Esophagus squamous epithelium (tissue), 5 donors: ENCODE results near the gene TRIM72. TPM values are rescaled to one million over a fixed set of nuclear protein-coding genes. Genes with fewer than 3 reads are reported as not detected.
"Not testable (repeated sequence)": the region's sequence is repeated elsewhere in the genome, so short reads cannot be mapped to it uniquely, and the experiment has no call there.

Experiments used
- DNase-seq: peaks from one replicate; lab custom pipeline; 2025; lab: John Stamatoyannopoulos, UW
- H3K27ac ChIP-seq, 4 donors: fragments of 200-600 bp; sonication (generic); one replicate each; pipeline ENCODE4 v1.5.1; 2016 to 2019; ENCODE audit warnings: mild to moderate bottlenecking in 1 of 4
- H3K27me3 ChIP-seq, 4 donors: fragments of 200-600 bp; sonication (generic); 1 replicate in 3 of 4; 2 replicates in 1 of 4; pipeline versions ENCODE4 v1.5.1 to v1.6.0; 2017 to 2021; ENCODE audit warnings: antibody characterized with exemption in 1 of 4
- H3K36me3 ChIP-seq, 3 donors: fragments of 200-600 bp; sonication (generic); one replicate each; pipeline ENCODE4 v1.5.1; 2016 to 2019
- H3K4me1 ChIP-seq, 3 donors: fragments of 200-600 bp; sonication (generic); one replicate each; pipeline ENCODE4 v1.5.1; 2017 to 2019
- H3K4me3 ChIP-seq, 4 donors: fragments of 200-600 bp; sonication (generic); 1 replicate in 3 of 4; 2 replicates in 1 of 4; pipeline ENCODE4 v1.5.1; 2016 to 2019; ENCODE audit warnings: mild to moderate bottlenecking in 2 of 4, moderate library complexity in 1 of 4
- H3K9me3 ChIP-seq, 3 donors: fragments of 200-600 bp; sonication (generic); one replicate each; pipeline ENCODE4 v1.5.1; 2016 to 2019
- POLR2A ChIP-seq, 4 donors: fragments of 450-650 bp; IDR thresholded peaks; one replicate each; pipeline ENCODE4 v1.6.1; 2017; ENCODE audit warnings: antibody characterized with exemption in 4 of 4, mild to moderate bottlenecking in 4 of 4, moderate library complexity in 3 of 4
- WGBS, 2 donors: methylation state at CpG; one replicate each; pipeline ENCODE4 v1.1.5; 2018; 5-methylcytosine and 5-hydroxymethylcytosine counted together
- intact Hi-C: fragments of 100-400 bp; cut with DNase I; formaldehyde crosslinking; loops from one replicate; pipeline ENCODE4 v1.15.0; 2022
- total RNA-seq, 4 donors: library from RNA; depleted of rRNA; stranded (reverse); fragments of >200 nt; gene quantifications; one replicate each; pipeline ENCODE4 v1.1.0, GENCODE V29; 2016
- TF ChIP-seq, protein P1 (sequence below), 6 experiments: fragments of 450-650 bp in 4 of 6; fragments of 200-600 bp in 2 of 6; sonication (generic) in 2 of 6; IDR thresholded peaks; one replicate each; pipeline ENCODE4 v1.5.1; 2016 to 2019; ENCODE audit warnings: antibody characterized with exemption in 6 of 6, mild to moderate bottlenecking in 4 of 6, moderate library complexity in 4 of 6
- donor health status: DM: yes; HTN: yes; CAD: no.

Gene TRIM72, protein sequence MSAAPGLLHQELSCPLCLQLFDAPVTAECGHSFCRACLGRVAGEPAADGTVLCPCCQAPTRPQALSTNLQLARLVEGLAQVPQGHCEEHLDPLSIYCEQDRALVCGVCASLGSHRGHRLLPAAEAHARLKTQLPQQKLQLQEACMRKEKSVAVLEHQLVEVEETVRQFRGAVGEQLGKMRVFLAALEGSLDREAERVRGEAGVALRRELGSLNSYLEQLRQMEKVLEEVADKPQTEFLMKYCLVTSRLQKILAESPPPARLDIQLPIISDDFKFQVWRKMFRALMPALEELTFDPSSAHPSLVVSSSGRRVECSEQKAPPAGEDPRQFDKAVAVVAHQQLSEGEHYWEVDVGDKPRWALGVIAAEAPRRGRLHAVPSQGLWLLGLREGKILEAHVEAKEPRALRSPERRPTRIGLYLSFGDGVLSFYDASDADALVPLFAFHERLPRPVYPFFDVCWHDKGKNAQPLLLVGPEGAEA
- total RNA-seq, result not detected

- 70 to 89% methylated on average over 4 to 10 of the region's 25 CpGs for WGBS, 2 donors
- Histone ChIP-seq H3K4me1 (peaks cover 24 to 44% (median 28%) of the 10 kb centered on the region in 3 donors), H3K27ac (peak within 1 kb of the TSS in 1 of 4 donors; percentile 9), H3K36me3 (no peaks in the 10 kb centered on the region), H3K4me3 (peak within 1 kb of the TSS in 3 of 4 donors; percentile 27 to 70 (median 45)), H3K9me3 (no peaks in the 10 kb centered on the region), H3K27me3 (peaks cover 16 to 71% (median 24%) of the 10 kb centered on the region in 4 donors)
- no peak for DNase-seq
- TF ChIP-seq POLR2A (IDR thresholded peaks at IDR 0.05), result no peak
- intact Hi-C loops, result no loop called here
Observed at GRCh38 chr16:31213877-31214707, at the start of gene TRIM72. TRIM72 (plus strand) TSS chr16:31214119; CDS start chr16:31214739, 620 bp downstream.

GRCh38 chr16:31167315-31167714 is 46.6 kb upstream of the TRIM72 start:
- intact Hi-C loops, result no loop called here
- H3K36me3 ChIP-seq, result no peaks in the 10 kb centered on the region
- no peak for DNase-seq
- no peak overlapping the region for H3K4me3 ChIP-seq
- no peaks in the 10 kb centered on the region for H3K4me1 ChIP-seq
- H3K27ac ChIP-seq, result no peak overlapping the region
- TF ChIP-seq, protein P1, sequence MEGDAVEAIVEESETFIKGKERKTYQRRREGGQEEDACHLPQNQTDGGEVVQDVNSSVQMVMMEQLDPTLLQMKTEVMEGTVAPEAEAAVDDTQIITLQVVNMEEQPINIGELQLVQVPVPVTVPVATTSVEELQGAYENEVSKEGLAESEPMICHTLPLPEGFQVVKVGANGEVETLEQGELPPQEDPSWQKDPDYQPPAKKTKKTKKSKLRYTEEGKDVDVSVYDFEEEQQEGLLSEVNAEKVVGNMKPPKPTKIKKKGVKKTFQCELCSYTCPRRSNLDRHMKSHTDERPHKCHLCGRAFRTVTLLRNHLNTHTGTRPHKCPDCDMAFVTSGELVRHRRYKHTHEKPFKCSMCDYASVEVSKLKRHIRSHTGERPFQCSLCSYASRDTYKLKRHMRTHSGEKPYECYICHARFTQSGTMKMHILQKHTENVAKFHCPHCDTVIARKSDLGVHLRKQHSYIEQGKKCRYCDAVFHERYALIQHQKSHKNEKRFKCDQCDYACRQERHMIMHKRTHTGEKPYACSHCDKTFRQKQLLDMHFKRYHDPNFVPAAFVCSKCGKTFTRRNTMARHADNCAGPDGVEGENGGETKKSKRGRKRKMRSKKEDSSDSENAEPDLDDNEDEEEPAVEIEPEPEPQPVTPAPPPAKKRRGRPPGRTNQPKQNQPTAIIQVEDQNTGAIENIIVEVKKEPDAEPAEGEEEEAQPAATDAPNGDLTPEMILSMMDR (IDR thresholded peaks at IDR 0.05), result no peak
- no peak for TF ChIP-seq POLR2A (IDR thresholded peaks at IDR 0.05)
- WGBS, 2 donors, result 79 to 82% methylated on average over 8 of the region's 8 CpGs
- H3K27me3 ChIP-seq, result no peaks in the 10 kb centered on the region
- H3K9me3 ChIP-seq, result no peaks in the 10 kb centered on the region

DNA sequence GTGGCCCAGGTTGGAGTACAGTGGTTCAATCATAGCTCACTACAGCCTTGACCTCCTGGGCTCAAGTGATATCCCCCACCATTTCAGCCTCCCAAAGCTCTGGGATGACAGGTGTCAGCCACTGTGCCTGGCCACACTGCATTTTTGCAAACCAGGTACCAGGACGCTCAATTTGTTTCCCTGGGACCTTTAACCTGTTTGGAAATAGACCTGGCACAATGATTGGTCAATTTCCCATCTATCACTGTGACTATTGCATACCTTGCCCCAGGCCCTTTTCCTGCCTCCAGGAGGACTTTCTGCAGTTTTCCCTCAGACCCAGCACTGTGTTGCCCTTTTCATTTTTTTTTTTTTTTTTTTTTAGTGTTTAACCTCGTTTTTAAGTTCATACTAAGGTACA is 45.1 kb upstream of the TRIM72 start:
- intact Hi-C loops, result no loop called here
- no peaks in the 10 kb centered on the region for H3K4me1 ChIP-seq
- no peaks in the 10 kb centered on the region for H3K36me3 ChIP-seq
- no peak overlapping the region for H3K4me3 ChIP-seq
- 45 to 53% methylated on average over 2 of the region's 2 CpGs for WGBS, 2 donors
- no peak overlapping the region for H3K27ac ChIP-seq
- no peaks in the 10 kb centered on the region for H3K9me3 ChIP-seq
- TF ChIP-seq, protein P1 (IDR thresholded peaks at IDR 0.05), result no peak
- no peak for TF ChIP-seq POLR2A (IDR thresholded peaks at IDR 0.05)
- DNase-seq, result no peak
- no peaks in the 10 kb centered on the region for H3K27me3 ChIP-seq

- H3K27ac ChIP-seq, H3K9me3 ChIP-seq, DNase-seq, H3K4me3 ChIP-seq, H3K36me3 ChIP-seq, H3K27me3 ChIP-seq, H3K4me1 ChIP-seq, intact Hi-C loops: not testable (repeated sequence)
- WGBS, 2 donors, result no CpG with 5 or more reads among the region's 2 CpGs
Observed at GRCh38 chr16:31170048-31170447, 43.9 kb upstream of the TRIM72 start.

DNA sequence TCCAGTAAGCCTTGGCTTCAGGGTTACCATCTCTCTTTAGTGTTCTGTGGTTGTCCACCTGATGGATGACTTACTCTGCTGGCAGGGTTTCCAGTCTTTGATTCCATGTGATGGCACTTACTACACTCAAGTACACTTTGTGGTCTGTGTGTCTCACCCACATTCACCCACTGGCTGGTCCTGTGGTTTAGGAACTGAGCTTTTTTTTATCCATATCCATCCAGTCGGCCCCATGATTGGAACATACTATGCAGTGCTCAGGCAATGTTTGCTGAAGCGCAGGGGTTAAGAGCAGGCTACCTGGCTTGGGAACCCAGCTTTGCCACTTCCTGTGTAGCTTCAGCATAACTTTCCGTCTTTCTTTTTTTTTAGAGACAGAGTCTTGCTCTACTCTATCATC is 36.8 kb upstream of the TRIM72 start:
- WGBS, 2 donors, result 47 to 57% methylated on average over 3 of the region's 3 CpGs
- Histone ChIP-seq H3K27ac (no peak overlapping the region), H3K27me3 (no peaks in the 10 kb centered on the region), H3K9me3 (no peaks in the 10 kb centered on the region), H3K4me1 (peaks cover 16 to 26% (median 16%) of the 10 kb centered on the region in 3 donors), H3K4me3 (no peak overlapping the region), H3K36me3 (peaks cover 0 to under 1% (median 0%) of the 10 kb centered on the region in 3 donors)
- no peak for DNase-seq
- intact Hi-C loops, result no loop called here
- no peak for TF ChIP-seq POLR2A (IDR thresholded peaks at IDR 0.05)
- TF ChIP-seq, protein P1 (IDR thresholded peaks at IDR 0.05), result no peak
